Vagina (tissue), 2 donors: Measurements from ENCODE around the gene GAST.

Experiments
- CTCF ChIP-seq, 3 experiments: fragments of 450-650 bp in 2 of 3; fragments of 200-600 bp in 1 of 3; sonication (generic) in 1 of 3; IDR thresholded peaks; one replicate each; pipeline ENCODE4 v1.5.1; 2017 to 2019; ENCODE audit warnings: antibody characterized with exemption in 3 of 3, mild to moderate bottlenecking in 2 of 3, moderate library complexity in 2 of 3
- POLR2AphosphoS5 ChIP-seq, 2 donors: sonication (generic); formaldehyde crosslinking; IDR thresholded peaks; one replicate each; pipeline ENCODE4 v1.9.0; 2017; ENCODE audit warnings: antibody characterized with exemption in 2 of 2, mild to moderate bottlenecking in 2 of 2, low read depth in 1 of 2; ENCODE audit not compliant: insufficient read depth in 1 of 2

GRCh38 chr17:41664587-41665565, 47.3 kb upstream of the GAST start:
- TF ChIP-seq CTCF (IDR thresholded peaks at IDR 0.05) = no peak
- TF ChIP-seq POLR2AphosphoS5 (IDR thresholded peaks at IDR 0.05; ENCODE audit: insufficient read depth in 1 of 2, low read depth in 1 of 2) = no peak
